ENCODE data around the gene GPR137B. TPM values are rescaled to one million over a fixed set of nuclear protein-coding genes. Genes with fewer than 3 reads are reported as not detected.

GPR137B gene
- total RNA-seq, 1 donor from 2014 or later, result 25.2 TPM

GRCh38 chr1:236137285-236137852, 5.0 kb upstream of the GPR137B start:
- Mint-ChIP-seq H3K27me3 (ENCODE audit: low read depth) (peaks cover 68% of the 10 kb centered on the region), H3K4me3 (no peak overlapping the region), H3K4me1 (peaks cover 20% of the 10 kb centered on the region), H3K9me3 (no peaks in the 10 kb centered on the region), H3K27ac (no peak overlapping the region), H3K36me3 (no peaks in the 10 kb centered on the region)
- TF ChIP-seq CTCF (IDR thresholded peaks at IDR 0.05; ENCODE audit: unreplicated experiment), result no peak
- no peak for DNase-seq (ENCODE audit: low spot score in 2 of 2, unreplicated experiment in 2 of 2)

- TF ChIP-seq CTCF (IDR thresholded peaks at IDR 0.05; ENCODE audit: unreplicated experiment), result no peak
- Mint-ChIP-seq H3K27ac (no peak overlapping the region), H3K27me3 (ENCODE audit: low read depth) (peaks cover 70% of the 10 kb centered on the region), H3K36me3 (no peaks in the 10 kb centered on the region), H3K4me1 (peaks cover 25% of the 10 kb centered on the region), H3K4me3 (no peak overlapping the region), H3K9me3 (no peaks in the 10 kb centered on the region)
- no peak for DNase-seq (ENCODE audit: low spot score in 2 of 2, unreplicated experiment in 2 of 2)
These were observed 2.8 kb upstream of the GPR137B start for GRCh38 chr1:236139495-236139894.

- peaks cover 34% of the 10 kb centered on the region for H3K4me1 Mint-ChIP-seq
- H3K4me3 Mint-ChIP-seq, result peak overlapping the region; percentile 85
- no peak for TF ChIP-seq CTCF (IDR thresholded peaks at IDR 0.05; ENCODE audit: unreplicated experiment)
- peaks cover 2% of the 10 kb centered on the region for H3K36me3 Mint-ChIP-seq
- no peak for DNase-seq (ENCODE audit: low spot score in 2 of 2, unreplicated experiment in 2 of 2)
- peak overlapping the region; percentile 77 for H3K27ac Mint-ChIP-seq
- H3K27me3 Mint-ChIP-seq (ENCODE audit: low read depth), result peaks cover 56% of the 10 kb centered on the region
- H3K9me3 Mint-ChIP-seq, result no peaks in the 10 kb centered on the region
These were observed 1.5 kb upstream of the GPR137B start for GRCh38 chr1:236140705-236141446.

DNA sequence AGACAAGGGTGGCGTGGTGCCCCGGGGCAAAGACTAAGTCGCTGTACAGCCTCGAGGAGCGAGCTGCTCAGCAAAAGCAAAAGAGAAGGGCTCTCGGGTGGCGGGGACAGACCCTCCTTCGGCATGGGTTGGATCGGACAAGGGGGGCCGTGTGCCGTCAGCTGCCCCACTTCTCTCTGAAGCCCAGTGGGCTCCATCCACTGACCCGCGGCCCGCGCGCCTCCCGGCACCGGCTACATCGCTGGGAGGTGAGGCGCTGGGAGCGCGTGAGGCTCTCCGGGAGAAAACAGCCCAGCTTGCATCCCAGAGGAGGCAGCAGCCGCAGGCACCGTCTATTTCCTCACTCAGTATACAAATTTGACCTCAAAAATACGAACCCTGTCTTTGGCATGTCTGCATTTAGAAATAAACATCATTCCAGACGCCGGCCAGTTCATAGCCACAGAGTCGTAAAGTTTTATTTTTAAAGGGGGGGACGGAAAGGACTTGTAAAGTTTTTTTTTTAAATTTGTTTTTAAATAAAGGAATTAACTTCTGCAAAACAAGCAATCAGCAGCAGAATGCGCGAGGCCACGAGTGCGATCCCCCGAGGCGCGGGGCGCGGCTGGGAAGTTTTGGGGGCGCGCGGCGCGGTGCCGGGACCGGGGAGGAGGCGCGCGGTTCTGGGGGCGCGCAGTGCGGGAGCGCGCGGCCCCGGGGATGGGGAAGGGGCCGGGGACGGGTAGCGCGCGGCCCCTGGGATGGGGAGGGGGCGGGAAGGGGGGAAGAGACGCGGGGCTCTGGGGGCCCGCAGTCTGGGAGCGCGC, 689 bp upstream of the GPR137B start:
- Mint-ChIP-seq H3K4me1 (peaks cover 34% of the 10 kb centered on the region), H3K4me3 (peak overlapping the region; percentile 85), H3K27me3 (ENCODE audit: low read depth) (peaks cover 52% of the 10 kb centered on the region), H3K9me3 (no peaks in the 10 kb centered on the region), H3K27ac (peak overlapping the region; percentile 77), H3K36me3 (peaks cover 6% of the 10 kb centered on the region)
- peak in 1 of 2 experiments; percentile 55 for DNase-seq (ENCODE audit: low spot score in 2 of 2, unreplicated experiment in 2 of 2)
- TF ChIP-seq CTCF (IDR thresholded peaks at IDR 0.05; ENCODE audit: unreplicated experiment), result no peak

GRCh38 chr1:236143104-236143948, 987 bp downstream of the GPR137B start:
- DNase-seq (ENCODE audit: low spot score in 2 of 2, unreplicated experiment in 2 of 2), result peak in 1 of 2 experiments; percentile 48
- Mint-ChIP-seq H3K9me3 (no peaks in the 10 kb centered on the region), H3K4me3 (peak overlapping the region; percentile 93), H3K36me3 (peaks cover 6% of the 10 kb centered on the region), H3K27me3 (ENCODE audit: low read depth) (peaks cover 39% of the 10 kb centered on the region), H3K27ac (peak overlapping the region; percentile 26), H3K4me1 (peaks cover 34% of the 10 kb centered on the region)
- TF ChIP-seq CTCF (IDR thresholded peaks at IDR 0.05; ENCODE audit: unreplicated experiment), result no peak
